DMS153 treated with DMSO at 0.1 percent for 48 hours (cell line): ENCODE measurements around the gene MAFG.

Source experiments
- DNase-seq: peaks from one replicate; lab custom pipeline; 2025; ENCODE audit not compliant: unreplicated experiment; lab: John Stamatoyannopoulos, UW

Gene MAFG

DNA sequence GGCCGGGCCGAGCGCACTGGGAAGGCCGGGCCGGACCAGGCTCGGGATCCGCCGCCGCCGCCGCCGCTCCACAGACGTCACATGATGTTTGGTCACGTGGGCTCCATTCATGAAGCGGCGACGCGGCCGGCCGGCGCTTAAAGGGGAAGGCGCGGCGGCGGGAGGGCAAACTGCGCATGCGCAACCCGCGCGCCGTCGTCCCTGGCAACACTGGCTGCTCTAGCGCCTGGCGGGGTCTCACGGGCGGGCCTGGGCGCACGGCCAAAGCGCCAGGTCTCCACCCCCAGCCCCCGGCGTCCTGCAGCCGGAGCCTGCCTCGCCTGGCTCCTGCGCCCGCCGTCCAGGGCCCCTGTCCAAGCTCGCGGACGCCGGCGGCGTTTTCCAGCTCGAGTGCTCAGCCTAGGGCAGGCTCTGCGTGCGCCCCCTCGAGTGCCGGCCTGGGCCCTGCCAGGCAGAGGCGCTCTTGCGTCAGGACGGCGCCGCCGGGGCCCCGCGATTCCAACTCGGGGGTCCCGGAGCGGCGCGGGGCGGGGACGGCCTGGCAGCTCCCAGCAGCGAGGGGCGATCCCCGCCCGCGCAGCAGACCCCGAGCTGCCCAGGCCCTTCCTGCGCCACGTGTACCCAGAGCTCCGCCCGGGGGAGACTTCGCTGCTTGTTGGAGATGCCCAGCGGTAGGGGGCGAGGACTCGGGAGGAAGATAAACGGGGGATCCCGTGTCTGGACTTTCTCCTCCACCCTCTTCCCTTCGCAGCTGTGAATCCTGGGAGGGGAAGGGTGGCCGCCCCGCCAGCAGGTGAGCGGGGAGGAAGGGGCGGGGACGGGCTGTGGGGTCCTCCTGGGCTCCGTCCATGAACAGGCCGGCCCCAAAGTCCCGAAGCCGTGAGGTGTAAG lies at the start of gene MAFG:
TSS of gene MAFG (minus strand) at position 83 of the 891 bp plus-strand sequence. CDS start 4,550 bp downstream, outside the sequence.
- DNase-seq = peak; percentile 78

DNA sequence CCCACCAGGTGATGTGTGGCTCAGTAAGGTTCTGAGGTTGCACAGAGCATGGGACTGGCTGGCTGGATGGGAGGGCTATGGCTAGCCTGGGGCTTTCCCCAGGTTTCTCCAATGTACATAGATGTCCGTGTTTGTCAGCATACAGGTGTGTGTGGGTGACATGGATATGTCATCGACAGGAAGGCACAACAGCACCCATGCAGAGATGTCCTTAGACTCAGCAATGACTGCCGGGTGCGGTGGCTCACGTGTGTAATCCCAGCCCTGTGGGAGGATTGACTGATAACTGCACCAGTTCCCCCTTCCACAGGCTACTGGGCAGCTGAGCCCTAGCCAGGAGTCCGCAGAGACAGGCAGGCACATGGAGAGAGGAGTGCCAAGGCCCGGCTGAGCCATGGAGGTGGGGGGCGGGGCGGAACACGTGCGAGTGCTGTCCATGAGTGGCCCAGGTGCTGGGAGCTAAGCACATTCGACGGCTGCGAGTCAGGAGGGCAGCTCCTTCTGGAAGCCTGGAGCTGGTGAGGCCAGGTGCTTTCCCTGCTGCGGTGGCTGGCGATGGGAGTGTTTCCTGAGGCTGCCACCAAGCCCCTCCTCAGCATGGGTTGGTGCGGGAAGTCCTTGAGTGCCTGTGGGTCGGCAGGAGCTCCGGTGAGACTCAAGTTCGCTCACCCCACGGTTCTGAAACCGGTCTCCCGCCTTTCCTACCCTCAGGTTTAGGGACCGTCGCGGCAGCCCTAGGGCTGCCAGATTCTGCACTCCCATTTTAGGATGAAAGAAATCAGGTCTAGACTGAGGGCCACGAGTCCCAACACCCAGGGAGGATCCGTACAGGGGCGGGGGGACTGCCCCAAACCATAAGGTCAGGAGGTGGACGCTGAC lies 49.0 kb upstream of the MAFG start:
- peak; percentile 47 for DNase-seq

DNA sequence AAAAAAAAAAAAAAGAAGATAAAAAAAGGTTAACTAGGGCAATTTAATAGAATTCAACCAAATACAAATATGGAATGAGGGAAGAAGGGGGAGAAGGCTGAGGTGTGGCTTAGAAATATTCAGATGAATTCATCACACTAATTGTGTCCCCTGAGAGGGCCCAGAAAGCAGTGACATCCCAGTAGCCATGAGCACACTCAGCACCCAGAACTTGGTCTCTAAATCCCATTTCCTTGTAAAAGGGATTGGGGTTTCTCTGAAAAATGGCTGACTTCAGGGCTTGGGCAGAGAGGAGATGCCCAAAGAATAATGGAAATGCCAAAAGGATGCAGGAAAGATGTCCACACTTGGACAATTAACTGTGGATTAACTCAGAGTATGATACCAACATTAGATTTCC lies 45.9 kb upstream of the MAFG start:
- no peak for DNase-seq

GRCh38 chr17:81968850-81969812 lies 41.6 kb upstream of the MAFG start:
- DNase-seq = no peak

- DNase-seq = no peak
Observed at GRCh38 chr17:81968396-81968745, 40.8 kb upstream of the MAFG start.

- peak; percentile 44 for DNase-seq
Observed at GRCh38 chr17:81967533-81968395, 40.2 kb upstream of the MAFG start.

GRCh38 chr17:81967244-81967532 lies 39.7 kb upstream of the MAFG start:
- no peak for DNase-seq

- no peak for DNase-seq
Observed at GRCh38 chr17:81966343-81967243, 39.1 kb upstream of the MAFG start.

GRCh38 chr17:81964081-81964849 lies 36.7 kb upstream of the MAFG start:
- no peak for DNase-seq

GRCh38 chr17:81962499-81963441 lies 35.2 kb upstream of the MAFG start:
- DNase-seq = no peak

DNA sequence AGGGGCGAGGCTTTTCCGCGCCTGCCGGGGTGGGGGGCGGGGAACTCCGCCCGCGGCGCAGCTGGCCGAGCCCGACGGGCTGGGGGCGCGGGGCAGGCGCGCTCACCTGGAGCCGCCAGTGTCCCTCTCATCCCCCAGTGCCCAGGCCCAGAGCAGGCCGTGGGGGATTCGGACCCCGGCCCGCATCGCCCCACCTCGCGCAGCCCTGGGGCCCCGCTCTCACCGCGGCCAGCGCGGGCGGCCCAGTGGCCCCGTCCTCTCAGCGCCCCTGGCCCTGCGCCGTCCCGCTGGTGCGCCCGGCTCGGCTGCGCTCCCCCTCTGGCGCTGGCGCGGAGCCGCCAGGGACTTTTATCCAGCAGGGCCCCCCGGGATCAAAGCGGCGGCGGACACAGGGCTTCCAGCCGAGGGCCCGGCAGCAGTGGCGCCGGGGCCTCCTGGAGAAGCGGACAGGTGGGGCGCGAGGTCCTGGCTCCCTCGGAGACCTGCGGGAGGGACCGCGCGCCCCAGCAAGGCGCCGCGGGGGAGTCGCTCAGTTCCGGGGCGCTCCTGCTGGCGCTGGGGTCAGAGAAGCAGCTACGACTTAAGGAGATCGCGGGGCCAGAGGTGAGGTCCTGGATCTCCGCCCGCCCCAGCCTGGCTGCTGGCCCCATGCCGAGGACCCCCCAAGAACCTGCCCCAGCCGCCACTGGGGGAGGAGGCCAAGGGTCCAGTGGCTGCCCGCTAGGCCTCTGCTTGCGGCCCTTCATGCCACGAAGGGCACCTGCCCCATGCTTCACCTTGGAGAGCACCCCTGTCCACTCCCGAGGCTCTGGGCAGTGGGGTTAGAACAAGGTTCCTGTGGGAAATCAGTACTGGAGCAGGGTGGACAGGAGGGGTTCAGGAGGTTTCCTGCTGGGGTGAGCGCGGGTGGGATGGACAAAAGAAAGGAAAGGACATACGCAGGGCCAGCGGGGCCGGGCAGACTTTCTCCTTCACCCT lies 34.3 kb upstream of the MAFG start:
- DNase-seq = no peak

DNA sequence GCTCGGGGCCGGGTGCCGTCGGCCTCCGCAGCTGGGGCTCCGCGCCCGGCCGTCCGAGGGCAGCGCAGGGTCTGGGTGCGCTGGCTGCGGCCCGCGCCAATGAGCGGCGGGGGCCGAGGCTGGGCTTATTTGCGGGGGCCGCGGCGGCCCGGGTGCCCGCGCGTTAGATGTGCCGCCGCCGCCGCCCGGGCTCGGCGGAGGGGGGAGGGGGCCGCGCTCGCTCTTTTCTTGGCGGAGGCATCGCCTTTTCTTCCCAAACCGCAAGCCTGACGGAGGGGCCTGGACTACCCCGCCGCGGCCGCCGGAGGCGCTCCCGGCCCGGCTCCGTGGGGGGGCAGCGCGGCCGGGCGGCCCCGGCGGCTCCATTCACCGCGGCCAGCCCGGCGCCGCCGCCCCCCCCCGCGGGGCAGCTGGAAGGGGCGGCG lies 33.6 kb upstream of the MAFG start, which contains the start of gene NOTUM:
TSS of gene NOTUM (minus strand) at position 101 of the 425 bp plus-strand sequence. CDS start 278 bp downstream, outside the sequence.
- no peak for DNase-seq

GRCh38 chr17:81960130-81960958 lies 32.8 kb upstream of the MAFG start:
- no peak for DNase-seq

GRCh38 chr17:81959362-81960129 lies 32.0 kb upstream of the MAFG start:
- peak; percentile 24 for DNase-seq
